ENCODE results near the gene TP53I11. TPM values are rescaled to one million over a fixed set of nuclear protein-coding genes. Genes with fewer than 3 reads are reported as not detected.

The TP53I11 gene
- total RNA-seq, 1 experiment from 2014 or later: 46.9 TPM

DNA sequence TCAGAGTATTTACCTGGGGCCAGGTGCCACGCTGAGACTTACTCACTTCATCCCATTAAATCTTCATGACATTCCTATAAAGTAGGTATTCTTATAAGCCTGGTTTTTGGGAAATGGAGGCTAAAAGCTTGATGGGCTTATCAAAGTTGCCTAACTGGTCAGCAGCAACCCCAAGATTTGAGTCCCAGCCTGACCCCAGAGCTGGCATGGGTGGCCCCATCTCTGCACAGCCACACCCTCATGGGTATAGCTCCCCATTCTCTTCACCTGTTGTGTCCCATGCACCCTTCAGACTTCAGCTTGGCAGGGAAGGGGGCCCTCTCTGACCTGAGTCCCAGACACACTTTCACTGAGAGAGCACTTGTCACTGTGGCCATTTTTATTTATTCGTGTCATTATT, 37.4 kb upstream of the TP53I11 start:
- no TSS peak for BruUV-seq (replicated peaks)
- Histone ChIP-seq H3K9me2 (ENCODE audit: insufficient read depth) (no peaks in the 10 kb centered on the region), H3K4me1 (ENCODE audit: control insufficient read depth in 1 of 2, insufficient read depth in 2 of 2, low read length in 2 of 2) (no peaks in the 10 kb centered on the region), H3K9me3 (ENCODE audit: control insufficient read depth in 1 of 2, insufficient read depth in 1 of 2, low read depth in 1 of 2, low read length in 2 of 2) (no peaks in the 10 kb centered on the region), H3K4me3 (replicated peaks in 1 of 2; ENCODE audit: low read depth in 1 of 2, low read length in 2 of 2) (no peak overlapping the region), H3K9ac (ENCODE audit: low read length) (no peak overlapping the region), H3K27ac (ENCODE audit: low read depth, low read length) (no peak overlapping the region), H2AFZ (ENCODE audit: low read depth, low read length, poor library complexity, severe bottlenecking) (no peak overlapping the region), H3K27me3 (ENCODE audit: insufficient read depth, low read length) (peaks cover 8% of the 10 kb centered on the region; the same call in 1 of the 2 replicates), H3K4me2 (ENCODE audit: low read length) (no peak overlapping the region), H3K79me2 (ENCODE audit: insufficient read depth, low read length) (no peaks in the 10 kb centered on the region), H3K36me3 (ENCODE audit: control insufficient read depth in 1 of 2, insufficient read depth in 2 of 2, low read length in 2 of 2) (no peaks in the 10 kb centered on the region), H4K20me1 (ENCODE audit: insufficient read depth) (no peaks in the 10 kb centered on the region)
- RAD21 ChIA-PET (ENCODE audit: low non-redundant PET in 1 of 2, low total read pairs in 2 of 2, uncharacterized antibody in 2 of 2, unreplicated experiment in 2 of 2): no interaction called here
- POLR2A ChIA-PET: no interaction called here
- intact Hi-C loops (cut with micrococcal nuclease): no loop called here
- CTCF ChIA-PET: no interaction called here
- TF ChIP-seq SP1 (IDR thresholded peaks at IDR 0.05; ENCODE audit: low read depth): no peak
- no peak for TF ChIP-seq EZH2 (IDR thresholded peaks at IDR 0.05)
- no peak for TF ChIP-seq POLR2AphosphoS5 (IDR thresholded peaks at IDR 0.05; ENCODE audit: low read depth, low read length)
- no peak for TF ChIP-seq TCF7L2 (IDR thresholded peaks at IDR 0.05; ENCODE audit: borderline replicate concordance, extremely low read depth, insufficient read depth, insufficient read length)
- TF ChIP-seq, protein P1, sequence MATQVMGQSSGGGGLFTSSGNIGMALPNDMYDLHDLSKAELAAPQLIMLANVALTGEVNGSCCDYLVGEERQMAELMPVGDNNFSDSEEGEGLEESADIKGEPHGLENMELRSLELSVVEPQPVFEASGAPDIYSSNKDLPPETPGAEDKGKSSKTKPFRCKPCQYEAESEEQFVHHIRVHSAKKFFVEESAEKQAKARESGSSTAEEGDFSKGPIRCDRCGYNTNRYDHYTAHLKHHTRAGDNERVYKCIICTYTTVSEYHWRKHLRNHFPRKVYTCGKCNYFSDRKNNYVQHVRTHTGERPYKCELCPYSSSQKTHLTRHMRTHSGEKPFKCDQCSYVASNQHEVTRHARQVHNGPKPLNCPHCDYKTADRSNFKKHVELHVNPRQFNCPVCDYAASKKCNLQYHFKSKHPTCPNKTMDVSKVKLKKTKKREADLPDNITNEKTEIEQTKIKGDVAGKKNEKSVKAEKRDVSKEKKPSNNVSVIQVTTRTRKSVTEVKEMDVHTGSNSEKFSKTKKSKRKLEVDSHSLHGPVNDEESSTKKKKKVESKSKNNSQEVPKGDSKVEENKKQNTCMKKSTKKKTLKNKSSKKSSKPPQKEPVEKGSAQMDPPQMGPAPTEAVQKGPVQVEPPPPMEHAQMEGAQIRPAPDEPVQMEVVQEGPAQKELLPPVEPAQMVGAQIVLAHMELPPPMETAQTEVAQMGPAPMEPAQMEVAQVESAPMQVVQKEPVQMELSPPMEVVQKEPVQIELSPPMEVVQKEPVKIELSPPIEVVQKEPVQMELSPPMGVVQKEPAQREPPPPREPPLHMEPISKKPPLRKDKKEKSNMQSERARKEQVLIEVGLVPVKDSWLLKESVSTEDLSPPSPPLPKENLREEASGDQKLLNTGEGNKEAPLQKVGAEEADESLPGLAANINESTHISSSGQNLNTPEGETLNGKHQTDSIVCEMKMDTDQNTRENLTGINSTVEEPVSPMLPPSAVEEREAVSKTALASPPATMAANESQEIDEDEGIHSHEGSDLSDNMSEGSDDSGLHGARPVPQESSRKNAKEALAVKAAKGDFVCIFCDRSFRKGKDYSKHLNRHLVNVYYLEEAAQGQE (IDR thresholded peaks at IDR 0.05; ENCODE audit: low read depth): no peak
- TF ChIP-seq, protein P2, sequence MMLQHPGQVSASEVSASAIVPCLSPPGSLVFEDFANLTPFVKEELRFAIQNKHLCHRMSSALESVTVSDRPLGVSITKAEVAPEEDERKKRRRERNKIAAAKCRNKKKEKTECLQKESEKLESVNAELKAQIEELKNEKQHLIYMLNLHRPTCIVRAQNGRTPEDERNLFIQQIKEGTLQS (IDR thresholded peaks at IDR 0.05): no peak
- TF ChIP-seq CBX3 (IDR thresholded peaks at IDR 0.05; ENCODE audit: low read depth): no peak
- TF ChIP-seq, protein P3, sequence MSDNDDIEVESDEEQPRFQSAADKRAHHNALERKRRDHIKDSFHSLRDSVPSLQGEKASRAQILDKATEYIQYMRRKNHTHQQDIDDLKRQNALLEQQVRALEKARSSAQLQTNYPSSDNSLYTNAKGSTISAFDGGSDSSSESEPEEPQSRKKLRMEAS (IDR thresholded peaks at IDR 0.05): no peak
- TF ChIP-seq ELF1 (IDR thresholded peaks at IDR 0.05; ENCODE audit: borderline replicate concordance, low read depth): no peak
- TF ChIP-seq YY1 (IDR thresholded peaks at IDR 0.05; ENCODE audit: extremely low read depth, insufficient replicate concordance, low read depth, low read length): no peak
- no peak for TF ChIP-seq SRF (IDR thresholded peaks at IDR 0.05; ENCODE audit: low read depth)
- no peak for ATAC-seq
- DNase-seq (ENCODE audit: low read depth, low spot score): no peak

Data from HCT116 (cell line).